Vagina (tissue), 2 donors: Measurements from ENCODE around the gene OMP. TPM values are rescaled to one million over a fixed set of nuclear protein-coding genes. Genes with fewer than 3 reads are reported as not detected.

Experiments used
- DNase-seq, 2 donors: peaks; one replicate each; pipeline ENCODE4 v3.0.0-alpha.2; 2017; ENCODE audit errors: extremely low spot score in 2 of 2
- H3K27ac ChIP-seq: fragments of 200-600 bp; sonication (generic); one replicate; pipeline ENCODE4 v1.5.1; 2019
- H3K27me3 ChIP-seq: fragments of 200-600 bp; sonication (generic); one replicate; pipeline ENCODE4 v1.5.1; 2019
- H3K36me3 ChIP-seq, 2 donors: fragments of 200-600 bp; sonication (generic); one replicate each; pipeline ENCODE4 v1.5.1; 2017 to 2019
- H3K4me1 ChIP-seq: fragments of 200-600 bp; sonication (generic); one replicate; pipeline ENCODE4 v1.5.1; 2019
- H3K4me3 ChIP-seq, 2 donors: fragments of 200-600 bp; sonication (generic); 1 replicate in 1 of 2; 2 replicates in 1 of 2; pipeline ENCODE4 v1.5.1; 2016 to 2019
- H3K9me3 ChIP-seq: fragments of 200-600 bp; sonication (generic); one replicate; pipeline ENCODE4 v1.5.1; 2019
- CTCF ChIP-seq, 3 experiments: fragments of 450-650 bp in 2 of 3; fragments of 200-600 bp in 1 of 3; sonication (generic) in 1 of 3; IDR thresholded peaks; one replicate each; pipeline ENCODE4 v1.5.1; 2017 to 2019; ENCODE audit warnings: antibody characterized with exemption in 3 of 3, mild to moderate bottlenecking in 2 of 3, moderate library complexity in 2 of 3
- POLR2A ChIP-seq, 2 donors: fragments of 450-650 bp; IDR thresholded peaks; one replicate each; pipeline ENCODE4 v1.6.1; 2017; ENCODE audit warnings: antibody characterized with exemption in 2 of 2, mild to moderate bottlenecking in 2 of 2, moderate library complexity in 2 of 2
- POLR2AphosphoS5 ChIP-seq, 2 donors: sonication (generic); formaldehyde crosslinking; IDR thresholded peaks; one replicate each; pipeline ENCODE4 v1.9.0; 2017; ENCODE audit warnings: antibody characterized with exemption in 2 of 2, mild to moderate bottlenecking in 2 of 2, low read depth in 1 of 2; ENCODE audit not compliant: insufficient read depth in 1 of 2
- intact Hi-C: fragments of 100-400 bp; cut with DNase I; formaldehyde crosslinking; loops from one replicate; pipeline ENCODE4 v1.15.1; 2023
- total RNA-seq: library from RNA; depleted of rRNA; stranded (reverse); fragments of >200 nt; gene quantifications from one replicate; pipeline ENCODE4 v1.2.3, GENCODE V29; 2016

The OMP gene
- total RNA-seq, 1 donor from 2014 or later = not detected

GRCh38 chr11:77115956-77116355 lies 13.3 kb downstream of the OMP start:
- H3K27me3 ChIP-seq = no peaks in the 10 kb centered on the region
- no peaks in the 10 kb centered on the region for H3K4me1 ChIP-seq
- TF ChIP-seq POLR2A (IDR thresholded peaks at IDR 0.05) (no peak), POLR2AphosphoS5 (IDR thresholded peaks at IDR 0.05; ENCODE audit: insufficient read depth in 1 of 2, low read depth in 1 of 2) (no peak), CTCF (IDR thresholded peaks at IDR 0.05) (no peak)
- intact Hi-C loops = no loop called here
- H3K27ac ChIP-seq = no peak overlapping the region
- no peak for DNase-seq
- H3K9me3 ChIP-seq = no peaks in the 10 kb centered on the region
- no peak overlapping the region for H3K4me3 ChIP-seq
- H3K36me3 ChIP-seq = peaks cover 0 to 4% of the 10 kb centered on the region in 2 donors

GRCh38 chr11:77117492-77117891 lies 14.9 kb downstream of the OMP start:
- Histone ChIP-seq H3K27me3 (no peaks in the 10 kb centered on the region), H3K4me3 (no peak overlapping the region), H3K4me1 (no peaks in the 10 kb centered on the region), H3K36me3 (peaks cover 0 to 4% of the 10 kb centered on the region in 2 donors), H3K27ac (no peak overlapping the region), H3K9me3 (no peaks in the 10 kb centered on the region)
- TF ChIP-seq CTCF (IDR thresholded peaks at IDR 0.05) (no peak), POLR2A (IDR thresholded peaks at IDR 0.05) (no peak), POLR2AphosphoS5 (IDR thresholded peaks at IDR 0.05; ENCODE audit: insufficient read depth in 1 of 2, low read depth in 1 of 2) (no peak)
- intact Hi-C loops = no loop called here
- no peak for DNase-seq

GRCh38 chr11:77118086-77118485 lies 15.4 kb downstream of the OMP start:
- peaks cover 0 to 4% of the 10 kb centered on the region in 2 donors for H3K36me3 ChIP-seq

GRCh38 chr11:77118971-77119370 lies 16.3 kb downstream of the OMP start:
- no peak for DNase-seq
- no peak for TF ChIP-seq POLR2A (IDR thresholded peaks at IDR 0.05)
- H3K27ac ChIP-seq = no peak overlapping the region
- H3K27me3 ChIP-seq = no peaks in the 10 kb centered on the region
- H3K4me3 ChIP-seq = no peak overlapping the region
- intact Hi-C loops = no loop called here
- no peaks in the 10 kb centered on the region for H3K9me3 ChIP-seq
- no peaks in the 10 kb centered on the region for H3K4me1 ChIP-seq
- H3K36me3 ChIP-seq = peaks cover 0 to 4% of the 10 kb centered on the region in 2 donors

More at GRCh38 chr11:77118086-77118485, 15.4 kb downstream of the OMP start:
- no peak for DNase-seq
- Histone ChIP-seq H3K27me3 (no peaks in the 10 kb centered on the region), H3K27ac (no peak overlapping the region), H3K4me1 (no peaks in the 10 kb centered on the region), H3K4me3 (no peak overlapping the region), H3K9me3 (no peaks in the 10 kb centered on the region)
- TF ChIP-seq POLR2A (IDR thresholded peaks at IDR 0.05) (no peak), POLR2AphosphoS5 (IDR thresholded peaks at IDR 0.05; ENCODE audit: insufficient read depth in 1 of 2, low read depth in 1 of 2) (no peak), CTCF (IDR thresholded peaks at IDR 0.05) (no peak)
- intact Hi-C loops = no loop called here

GRCh38 chr11:77119531-77119936 lies 16.9 kb downstream of the OMP start:
- no peak for DNase-seq
- no peaks in the 10 kb centered on the region for H3K9me3 ChIP-seq
- no peaks in the 10 kb centered on the region for H3K27me3 ChIP-seq
- no peak overlapping the region for H3K4me3 ChIP-seq
- no peak overlapping the region for H3K27ac ChIP-seq
- peaks cover 0 to 4% of the 10 kb centered on the region in 2 donors for H3K36me3 ChIP-seq
- TF ChIP-seq POLR2A (IDR thresholded peaks at IDR 0.05) (no peak), POLR2AphosphoS5 (IDR thresholded peaks at IDR 0.05; ENCODE audit: insufficient read depth in 1 of 2, low read depth in 1 of 2) (no peak)
- intact Hi-C loops = no loop called here
- H3K4me1 ChIP-seq = no peaks in the 10 kb centered on the region

- Histone ChIP-seq H3K9me3 (no peaks in the 10 kb centered on the region), H3K27ac (no peak overlapping the region), H3K36me3 (peaks cover 0 to 4% of the 10 kb centered on the region in 2 donors), H3K4me3 (no peak overlapping the region), H3K4me1 (no peaks in the 10 kb centered on the region), H3K27me3 (no peaks in the 10 kb centered on the region)
- TF ChIP-seq POLR2A (IDR thresholded peaks at IDR 0.05) = no peak
- TF ChIP-seq CTCF (IDR thresholded peaks at IDR 0.05) = no peak
- TF ChIP-seq POLR2AphosphoS5 (IDR thresholded peaks at IDR 0.05; ENCODE audit: insufficient read depth in 1 of 2, low read depth in 1 of 2) = no peak
- intact Hi-C loops = loop anchor here (10.0 kb wide), 1 partner anchor 434 kb away; no protein-coding TSS in a partner anchor
- no peak for DNase-seq
Measured at GRCh38 chr11:77120571-77120970, 17.9 kb downstream of the OMP start.
